ENCODE results near the gene HELT. TPM values are rescaled to one million over a fixed set of nuclear protein-coding genes. Genes with fewer than 3 reads are reported as not detected.

The HELT gene
- total RNA-seq, 1 donor from 2014 or later = not detected

DNA sequence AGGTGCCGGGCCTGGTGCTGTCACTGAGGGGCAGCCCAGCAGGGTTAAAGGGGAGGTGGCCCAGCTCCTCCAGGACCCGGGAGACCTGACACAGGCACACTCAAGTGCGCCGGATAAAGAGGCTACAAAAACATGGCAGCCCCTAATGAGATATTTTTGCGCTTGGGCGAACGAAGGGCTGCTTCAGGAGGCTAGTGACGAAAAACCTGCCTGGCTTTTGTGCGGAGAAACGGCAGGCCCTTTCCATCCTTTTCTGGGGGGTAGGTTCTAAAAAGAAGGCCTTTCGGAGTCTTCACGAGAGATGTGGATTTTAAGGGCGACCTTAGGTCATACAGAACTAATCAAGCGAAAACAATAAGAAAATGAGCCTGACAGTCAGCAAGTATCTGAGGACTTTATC, 35.5 kb downstream of the HELT start:
- Mint-ChIP-seq H3K4me3 (peak overlapping the region; percentile 56), H3K9me3 (peaks cover 18% of the 10 kb centered on the region), H3K27ac (peak overlapping the region; percentile 16), H3K4me1 (peaks cover 40% of the 10 kb centered on the region), H3K36me3 (peaks cover 5% of the 10 kb centered on the region), H3K27me3 (ENCODE audit: insufficient read depth, low read depth) (peaks cover 54% of the 10 kb centered on the region)
- Histone ChIP-seq H3K36me3 (no peaks in the 10 kb centered on the region), H3K27me3 (peaks cover 57% of the 10 kb centered on the region), H3K4me1 (peaks cover 27% of the 10 kb centered on the region), H3K4me3 (no peak overlapping the region), H4K20me1 (ENCODE audit: low read depth) (peaks cover 18% of the 10 kb centered on the region), H3F3A (ENCODE audit: low read depth) (peaks cover 19% of the 10 kb centered on the region), H3K9me3 (ENCODE audit: low read depth) (no peaks in the 10 kb centered on the region), H3K4me2 (peak overlapping the region; percentile 24), H3K9ac (no peak overlapping the region), H3K79me2 (ENCODE audit: low read depth) (no peaks in the 10 kb centered on the region), H2AFZ (replicated peaks) (no peak overlapping the region), H3K27ac (no peak overlapping the region)
- DNase-seq (ENCODE audit: low spot score) = peak; percentile 54
- TF ChIP-seq EZH2 (IDR thresholded peaks at IDR 0.05) (no peak), EZH2phosphoT487 (IDR thresholded peaks at IDR 0.05) (no peak)
- TF ChIP-seq, protein P1, sequence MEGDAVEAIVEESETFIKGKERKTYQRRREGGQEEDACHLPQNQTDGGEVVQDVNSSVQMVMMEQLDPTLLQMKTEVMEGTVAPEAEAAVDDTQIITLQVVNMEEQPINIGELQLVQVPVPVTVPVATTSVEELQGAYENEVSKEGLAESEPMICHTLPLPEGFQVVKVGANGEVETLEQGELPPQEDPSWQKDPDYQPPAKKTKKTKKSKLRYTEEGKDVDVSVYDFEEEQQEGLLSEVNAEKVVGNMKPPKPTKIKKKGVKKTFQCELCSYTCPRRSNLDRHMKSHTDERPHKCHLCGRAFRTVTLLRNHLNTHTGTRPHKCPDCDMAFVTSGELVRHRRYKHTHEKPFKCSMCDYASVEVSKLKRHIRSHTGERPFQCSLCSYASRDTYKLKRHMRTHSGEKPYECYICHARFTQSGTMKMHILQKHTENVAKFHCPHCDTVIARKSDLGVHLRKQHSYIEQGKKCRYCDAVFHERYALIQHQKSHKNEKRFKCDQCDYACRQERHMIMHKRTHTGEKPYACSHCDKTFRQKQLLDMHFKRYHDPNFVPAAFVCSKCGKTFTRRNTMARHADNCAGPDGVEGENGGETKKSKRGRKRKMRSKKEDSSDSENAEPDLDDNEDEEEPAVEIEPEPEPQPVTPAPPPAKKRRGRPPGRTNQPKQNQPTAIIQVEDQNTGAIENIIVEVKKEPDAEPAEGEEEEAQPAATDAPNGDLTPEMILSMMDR (IDR thresholded peaks at IDR 0.05) = no peak

- H3K4me3 Mint-ChIP-seq = no peak overlapping the region
- no peak overlapping the region for H3K27ac Mint-ChIP-seq
- Histone ChIP-seq H3K9me3 (ENCODE audit: low read depth) (no peaks in the 10 kb centered on the region), H3K36me3 (no peaks in the 10 kb centered on the region), H3K9ac (no peak overlapping the region), H4K20me1 (ENCODE audit: low read depth) (peaks cover 18% of the 10 kb centered on the region), H3F3A (ENCODE audit: low read depth) (peaks cover 19% of the 10 kb centered on the region), H3K27ac (no peak overlapping the region), H3K27me3 (peaks cover 57% of the 10 kb centered on the region), H2AFZ (replicated peaks) (no peak overlapping the region), H3K4me2 (peak overlapping the region; percentile 51), H3K4me1 (peaks cover 27% of the 10 kb centered on the region), H3K79me2 (ENCODE audit: low read depth) (no peaks in the 10 kb centered on the region), H3K4me3 (no peak overlapping the region)
- peaks cover 18% of the 10 kb centered on the region for H3K9me3 Mint-ChIP-seq
- peaks cover 5% of the 10 kb centered on the region for H3K36me3 Mint-ChIP-seq
- TF ChIP-seq EZH2 (IDR thresholded peaks at IDR 0.05) (no peak), EZH2phosphoT487 (IDR thresholded peaks at IDR 0.05) (no peak)
- TF ChIP-seq, protein P1 (IDR thresholded peaks at IDR 0.05) = no peak
- H3K4me1 Mint-ChIP-seq = peaks cover 40% of the 10 kb centered on the region
- peaks cover 55% of the 10 kb centered on the region for H3K27me3 Mint-ChIP-seq (ENCODE audit: insufficient read depth, low read depth)
- DNase-seq (ENCODE audit: low spot score) = no peak
These were observed 36.0 kb downstream of the HELT start for GRCh38 chr4:185054272-185054671.

- peak overlapping the region; percentile 51 for H3K4me2 ChIP-seq
- no peaks in the 10 kb centered on the region for H3K36me3 ChIP-seq
- H3K79me2 ChIP-seq (ENCODE audit: low read depth) = no peaks in the 10 kb centered on the region
- no peak overlapping the region for H2AFZ ChIP-seq (replicated peaks)
- peaks cover 57% of the 10 kb centered on the region for H3K27me3 ChIP-seq
- no peaks in the 10 kb centered on the region for H3K9me3 ChIP-seq (ENCODE audit: low read depth)
- Mint-ChIP-seq H3K4me3 (no peak overlapping the region), H3K4me1 (peaks cover 39% of the 10 kb centered on the region), H3K27me3 (ENCODE audit: insufficient read depth, low read depth) (peaks cover 55% of the 10 kb centered on the region), H3K27ac (no peak overlapping the region), H3K9me3 (peaks cover 18% of the 10 kb centered on the region), H3K36me3 (peaks cover 5% of the 10 kb centered on the region)
- peaks cover 18% of the 10 kb centered on the region for H4K20me1 ChIP-seq (ENCODE audit: low read depth)
- H3K9ac ChIP-seq = no peak overlapping the region
- peaks cover 27% of the 10 kb centered on the region for H3K4me1 ChIP-seq
- TF ChIP-seq EZH2phosphoT487 (IDR thresholded peaks at IDR 0.05) (peak; percentile 38), EZH2 (IDR thresholded peaks at IDR 0.05) (no peak)
- H3K27ac ChIP-seq = no peak overlapping the region
- no peak overlapping the region for H3K4me3 ChIP-seq
- peaks cover 19% of the 10 kb centered on the region for H3F3A ChIP-seq (ENCODE audit: low read depth)
- peak; percentile 70 for DNase-seq (ENCODE audit: low spot score)
These were observed 36.6 kb downstream of the HELT start for GRCh38 chr4:185054886-185055285.

GRCh38 chr4:185061610-185062009, 43.3 kb downstream of the HELT start:
- H3K27me3 Mint-ChIP-seq (ENCODE audit: insufficient read depth, low read depth) = peaks cover 21% of the 10 kb centered on the region
- peaks cover 2% of the 10 kb centered on the region for H3K9me3 Mint-ChIP-seq
- DNase-seq (ENCODE audit: low spot score) = no peak

More at GRCh38 chr4:185061610-185062009, 43.3 kb downstream of the HELT start:
- Histone ChIP-seq H3K4me1 (no peaks in the 10 kb centered on the region), H3K79me2 (ENCODE audit: low read depth) (no peaks in the 10 kb centered on the region), H3F3A (ENCODE audit: low read depth) (no peaks in the 10 kb centered on the region), H3K27ac (no peak overlapping the region), H3K36me3 (no peaks in the 10 kb centered on the region), H2AFZ (replicated peaks) (no peak overlapping the region), H3K4me3 (no peak overlapping the region), H3K9ac (no peak overlapping the region), H3K27me3 (peaks cover 21% of the 10 kb centered on the region), H4K20me1 (ENCODE audit: low read depth) (no peaks in the 10 kb centered on the region), H3K4me2 (no peak overlapping the region), H3K9me3 (ENCODE audit: low read depth) (no peaks in the 10 kb centered on the region)
- Mint-ChIP-seq H3K4me1 (no peaks in the 10 kb centered on the region), H3K4me3 (no peak overlapping the region), H3K36me3 (no peaks in the 10 kb centered on the region), H3K27ac (no peak overlapping the region)
- TF ChIP-seq EZH2phosphoT487 (IDR thresholded peaks at IDR 0.05) = no peak

Measured in neural progenitor cell (in vitro differentiated cells).